NK-92 treated with Interleukin-12 subunit alpha and Interleukin-12 subunit beta, amount 100 ng/mL, for 24 hours (cell line): Measurements from ENCODE around the gene PXDC1.
"Not testable (repeated sequence)": the region's sequence is repeated elsewhere in the genome, so short reads cannot be mapped to it uniquely, and the experiment has no call there.

Experiments used
- DNase-seq: peaks from one replicate; lab custom pipeline; 2025; lab: John Stamatoyannopoulos, UW

PXDC1 gene

GRCh38 chr6:3708540-3708939 is 43.0 kb downstream of the PXDC1 start:
- no peak for DNase-seq

- no peak for DNase-seq
Observed at GRCh38 chr6:3707751-3708412, 43.6 kb downstream of the PXDC1 start.

- no peak for DNase-seq
Observed at GRCh38 chr6:3707024-3707423, 44.5 kb downstream of the PXDC1 start.

GRCh38 chr6:3706547-3706946 is 45.0 kb downstream of the PXDC1 start:
- DNase-seq: no peak

GRCh38 chr6:3701631-3702030 is 49.9 kb downstream of the PXDC1 start:
- DNase-seq: no peak

GRCh38 chr6:3699231-3699630 is 52.3 kb downstream of the PXDC1 start:
- no peak for DNase-seq

- no peak for DNase-seq
Observed at GRCh38 chr6:3698021-3698420, 53.5 kb downstream of the PXDC1 start.

GRCh38 chr6:3697609-3698008 is 53.9 kb downstream of the PXDC1 start:
- no peak for DNase-seq

GRCh38 chr6:3696525-3697088 is 54.9 kb downstream of the PXDC1 start:
- no peak for DNase-seq

GRCh38 chr6:3695065-3695817 is 56.3 kb downstream of the PXDC1 start:
- no peak for DNase-seq

GRCh38 chr6:3693831-3694230 is 57.7 kb downstream of the PXDC1 start:
- no peak for DNase-seq

- no peak for DNase-seq
Observed at GRCh38 chr6:3690506-3690905, 61.0 kb downstream of the PXDC1 start.

GRCh38 chr6:3687847-3688246 is 63.7 kb downstream of the PXDC1 start:
- DNase-seq: no peak

- no peak for DNase-seq
Observed at GRCh38 chr6:3683331-3683730, 68.2 kb downstream of the PXDC1 start.

GRCh38 chr6:3678946-3679345 is 72.6 kb downstream of the PXDC1 start:
- DNase-seq: no peak

GRCh38 chr6:3677751-3678150 is 73.8 kb downstream of the PXDC1 start:
- DNase-seq: not testable (repeated sequence)

- DNase-seq: not testable (repeated sequence)
Observed at GRCh38 chr6:3677351-3677750, 74.2 kb downstream of the PXDC1 start.
